Liver (tissue), 9 donors: ENCODE data around the gene GRIP1. TPM values are rescaled to one million over a fixed set of nuclear protein-coding genes. Genes with fewer than 3 reads are reported as not detected.

Experiments used
- DNase-seq: peaks from one replicate; pipeline ENCODE4 v3.0.0-alpha.2; 2017; ENCODE audit warnings: low spot score
- H3K27ac ChIP-seq, 2 donors: one replicate each; pipeline ENCODE4 v1.7.0; 2013; ENCODE audit warnings: inconsistent platforms in 2 of 2, low read length in 2 of 2, control low read depth in 1 of 2, low read depth in 1 of 2, mild to moderate bottlenecking in 1 of 2
- H3K27me3 ChIP-seq, 4 donors: one replicate each; pipeline versions ENCODE4 v1.6.1 to v1.7.0; 2013; ENCODE audit warnings: low read length in 3 of 4, inconsistent platforms in 1 of 4, mild to moderate bottlenecking in 1 of 4, moderate library complexity in 1 of 4; ENCODE audit not compliant: control insufficient read depth in 4 of 4, insufficient read depth in 4 of 4
- H3K36me3 ChIP-seq, 4 donors: one replicate each; pipeline versions ENCODE4 v1.6.1 to v1.7.0; 2013; ENCODE audit warnings: low read length in 3 of 4, mild to moderate bottlenecking in 3 of 4, low read depth in 1 of 4, moderate library complexity in 1 of 4; ENCODE audit not compliant: control insufficient read depth in 4 of 4, insufficient read depth in 3 of 4
- H3K4me1 ChIP-seq, 4 donors: one replicate each; pipeline versions ENCODE4 v1.6.1 to v1.7.0; 2013; ENCODE audit warnings: low read length in 3 of 4, mild to moderate bottlenecking in 3 of 4, moderate library complexity in 1 of 4; ENCODE audit not compliant: control insufficient read depth in 4 of 4, insufficient read depth in 4 of 4
- H3K4me3 ChIP-seq, 3 donors: one replicate each; pipeline versions ENCODE4 v1.6.1 to v1.7.0; 2013; ENCODE audit warnings: low read length in 3 of 3, control low read depth in 1 of 3, low read depth in 1 of 3, mild to moderate bottlenecking in 1 of 3
- H3K9ac ChIP-seq, 2 donors: one replicate each; pipeline ENCODE4 v1.7.0; 2013; ENCODE audit warnings: low read length in 2 of 2, mild to moderate bottlenecking in 2 of 2, moderate library complexity in 2 of 2, control low read depth in 1 of 2, low read depth in 1 of 2
- H3K9me3 ChIP-seq, 4 donors: one replicate each; pipeline versions ENCODE4 v1.6.1 to v1.7.0; 2013; ENCODE audit warnings: low read length in 3 of 4; ENCODE audit not compliant: control insufficient read depth in 4 of 4
- FOXA1 ChIP-seq: IDR thresholded peaks from 2 replicates; pipeline ENCODE4 v1.6.1; 2016; ENCODE audit warnings: antibody characterized with exemption
- FOXA2 ChIP-seq: IDR thresholded peaks from 2 replicates; pipeline ENCODE4 v1.6.1; 2016; ENCODE audit warnings: antibody characterized with exemption
- GABPA ChIP-seq, 2 donors: IDR thresholded peaks in 1 of 2; conservative IDR thresholded peaks in 1 of 2; 2 replicates each; pipeline ENCODE4 v1.6.1; 2016; ENCODE audit warnings: antibody characterized with exemption in 2 of 2, mild to moderate bottlenecking in 1 of 2, moderate library complexity in 1 of 2
- HNF4A ChIP-seq, 2 donors: conservative IDR thresholded peaks; 2 replicates each; pipeline ENCODE4 v1.6.1; 2016; ENCODE audit warnings: antibody characterized with exemption in 2 of 2, mild to moderate bottlenecking in 2 of 2
- HNF4G ChIP-seq: IDR thresholded peaks from 2 replicates; pipeline ENCODE4 v1.6.1; 2016; ENCODE audit warnings: antibody characterized with exemption
- JUND ChIP-seq, 2 donors: IDR thresholded peaks; 2 replicates each; pipeline ENCODE4 v1.6.1; 2016; ENCODE audit warnings: antibody characterized with exemption in 2 of 2
- MAX ChIP-seq: IDR thresholded peaks from 2 replicates; pipeline ENCODE4 v1.6.1; 2016; ENCODE audit warnings: antibody characterized with exemption
- NR2F2 ChIP-seq: IDR thresholded peaks from 2 replicates; pipeline ENCODE4 v1.6.1; 2016; ENCODE audit warnings: antibody characterized with exemption
- RAD21 ChIP-seq, 2 donors: IDR thresholded peaks; 2 replicates each; pipeline ENCODE4 v1.6.1; 2016; ENCODE audit warnings: antibody characterized with exemption in 2 of 2, mild to moderate bottlenecking in 2 of 2
- REST ChIP-seq: IDR thresholded peaks from 2 replicates; pipeline ENCODE4 v1.6.1; 2016; ENCODE audit warnings: antibody characterized with exemption, mild to moderate bottlenecking
- RXRA ChIP-seq, 2 donors: IDR thresholded peaks; 2 replicates each; pipeline ENCODE4 v1.6.1; 2017 to 2018; ENCODE audit warnings: antibody characterized with exemption in 2 of 2, mild to moderate bottlenecking in 1 of 2
- TAF1 ChIP-seq: conservative IDR thresholded peaks from 2 replicates; pipeline ENCODE4 v1.6.1; 2016; ENCODE audit warnings: antibody characterized with exemption, mild to moderate bottlenecking
- YY1 ChIP-seq: IDR thresholded peaks from 2 replicates; pipeline ENCODE4 v1.6.1; 2016; ENCODE audit warnings: antibody characterized with exemption, mild to moderate bottlenecking
- ZBTB33 ChIP-seq: IDR thresholded peaks from 2 replicates; pipeline ENCODE4 v1.6.1; 2016; ENCODE audit warnings: antibody characterized with exemption
- WGBS: extraction: QIAGEN DNeasy Blood & Tissue Kit; methylation state at CpG from one replicate; pipeline ENCODE4 v1.1.7; 2013; 5-methylcytosine and 5-hydroxymethylcytosine counted together
- polyA plus RNA-seq, 2 donors: library from polyadenylated mRNA; stranded (reverse) in 1 of 2; unstranded in 1 of 2; fragments of 200-250 nt in 1 of 2; fragments of >200 nt in 1 of 2; fragmentation: Nextera tagmentation in 1 of 2; extraction: Ambion mirVana in 1 of 2; gene quantifications; one replicate each; pipeline versions ENCODE4 v1.2.1 to v1.2.3, GENCODE V29; 2013 to 2015
- total RNA-seq, 2 donors: library from RNA; depleted of rRNA; stranded (reverse); fragments of >200 nt; gene quantifications; one replicate each; pipeline ENCODE4 v1.2.3, GENCODE V29; 2014
- TF ChIP-seq, protein P1 (sequence below): fragments of 150-350 bp; IDR thresholded peaks from 2 replicates; pipeline ENCODE4 v1.5.1; 2017; ENCODE audit warnings: improper control_type of control experiment, low read depth, low read length; ENCODE audit not compliant: missing input control
- TF ChIP-seq, protein P2 (sequence below): IDR thresholded peaks from 2 replicates; pipeline ENCODE4 v1.6.1; 2016; ENCODE audit warnings: antibody characterized with exemption
- donor health status: healthy.
- donor health status: healthy.
- donor health status: healthy.
- donor health status: healthy.
- donor health status: healthy.

GRIP1 gene
- total RNA-seq (1 to 10 TPM in 1 of 2 donors, under 1 TPM in 1; 0.33 to 1.5 TPM), polyA plus RNA-seq (under 1 TPM; 0.05 to 0.15 TPM)

- no peaks in the 10 kb centered on the region for H3K4me1 ChIP-seq
- DNase-seq: no peak
- H3K9me3 ChIP-seq: no peaks in the 10 kb centered on the region
- WGBS: 76% methylated on average over 16 of the region's 16 CpGs
- no peak within 1 kb of the TSS for H3K9ac ChIP-seq
- H3K27me3 ChIP-seq: peaks cover 0 to 10% (median 2%) of the 10 kb centered on the region in 4 donors
- H3K36me3 ChIP-seq: no peaks in the 10 kb centered on the region
- no peak within 1 kb of the TSS for H3K4me3 ChIP-seq
- no peak within 1 kb of the TSS for H3K27ac ChIP-seq
- TF ChIP-seq, protein P1, sequence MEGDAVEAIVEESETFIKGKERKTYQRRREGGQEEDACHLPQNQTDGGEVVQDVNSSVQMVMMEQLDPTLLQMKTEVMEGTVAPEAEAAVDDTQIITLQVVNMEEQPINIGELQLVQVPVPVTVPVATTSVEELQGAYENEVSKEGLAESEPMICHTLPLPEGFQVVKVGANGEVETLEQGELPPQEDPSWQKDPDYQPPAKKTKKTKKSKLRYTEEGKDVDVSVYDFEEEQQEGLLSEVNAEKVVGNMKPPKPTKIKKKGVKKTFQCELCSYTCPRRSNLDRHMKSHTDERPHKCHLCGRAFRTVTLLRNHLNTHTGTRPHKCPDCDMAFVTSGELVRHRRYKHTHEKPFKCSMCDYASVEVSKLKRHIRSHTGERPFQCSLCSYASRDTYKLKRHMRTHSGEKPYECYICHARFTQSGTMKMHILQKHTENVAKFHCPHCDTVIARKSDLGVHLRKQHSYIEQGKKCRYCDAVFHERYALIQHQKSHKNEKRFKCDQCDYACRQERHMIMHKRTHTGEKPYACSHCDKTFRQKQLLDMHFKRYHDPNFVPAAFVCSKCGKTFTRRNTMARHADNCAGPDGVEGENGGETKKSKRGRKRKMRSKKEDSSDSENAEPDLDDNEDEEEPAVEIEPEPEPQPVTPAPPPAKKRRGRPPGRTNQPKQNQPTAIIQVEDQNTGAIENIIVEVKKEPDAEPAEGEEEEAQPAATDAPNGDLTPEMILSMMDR: no peak
- TF ChIP-seq FOXA2: no peak
- TF ChIP-seq REST: no peak
These were observed at the start of gene GRIP1 for GRCh38 chr12:66678338-66679275. Gene GRIP1, minus strand, starts transcription at chr12:66679076. Its CDS starts 172 bp downstream, at chr12:66678904.

DNA sequence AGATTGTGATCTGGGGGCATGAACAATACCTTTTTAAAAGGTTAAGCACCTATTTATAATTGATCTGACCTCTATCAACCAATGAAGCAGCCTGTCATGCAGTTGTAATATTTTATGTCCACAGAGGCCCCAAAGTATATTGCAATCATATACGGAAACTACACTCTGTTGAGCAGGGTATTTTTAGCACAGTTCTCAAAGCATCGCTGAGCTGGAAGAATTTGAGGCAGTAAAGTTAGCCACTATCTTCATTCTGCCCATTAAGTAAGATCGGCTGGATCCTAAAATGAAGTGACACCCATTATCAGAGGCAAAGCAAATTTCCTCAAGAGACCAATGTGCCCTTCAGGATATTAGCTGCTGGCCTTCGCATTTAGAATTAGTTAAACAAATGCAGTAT, 47.7 kb upstream of the GRIP1 start:
- DNase-seq: no peak
- 73% methylated on average over 4 of the region's 4 CpGs for WGBS
- no peak for TF ChIP-seq TAF1
- no peak for TF ChIP-seq RAD21 (IDR thresholded peaks at IDR 0.05)
- no peak for TF ChIP-seq GABPA (IDR thresholded peaks at IDR 0.05 in 1 of 2, conservative IDR thresholded peaks at IDR 0.05 in 1 of 2)
- TF ChIP-seq REST: no peak
- TF ChIP-seq, protein P1: no peak
- no peak for TF ChIP-seq RXRA (IDR thresholded peaks at IDR 0.05)
- no peak for TF ChIP-seq YY1
- TF ChIP-seq, protein P2, sequence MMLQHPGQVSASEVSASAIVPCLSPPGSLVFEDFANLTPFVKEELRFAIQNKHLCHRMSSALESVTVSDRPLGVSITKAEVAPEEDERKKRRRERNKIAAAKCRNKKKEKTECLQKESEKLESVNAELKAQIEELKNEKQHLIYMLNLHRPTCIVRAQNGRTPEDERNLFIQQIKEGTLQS: no peak
- TF ChIP-seq ZBTB33: no peak
- no peak for TF ChIP-seq FOXA1
- no peak for TF ChIP-seq JUND (IDR thresholded peaks at IDR 0.05)
- no peak for TF ChIP-seq MAX
- TF ChIP-seq HNF4A (conservative IDR thresholded peaks at IDR 0.05): no peak
- TF ChIP-seq HNF4G: no peak
- TF ChIP-seq NR2F2: no peak
- TF ChIP-seq FOXA2: no peak

More for the DNA sequence above, 47.7 kb upstream of the GRIP1 start:
- Histone ChIP-seq H3K27ac (no peak overlapping the region), H3K9me3 (no peaks in the 10 kb centered on the region), H3K4me3 (no peak overlapping the region), H3K4me1 (no peaks in the 10 kb centered on the region), H3K9ac (no peak overlapping the region), H3K27me3 (no peaks in the 10 kb centered on the region), H3K36me3 (no peaks in the 10 kb centered on the region)
